Measurements from ENCODE around the gene ZFPM1. TPM values are rescaled to one million over a fixed set of nuclear protein-coding genes. Genes with fewer than 3 reads are reported as not detected.

The ZFPM1 gene
- polyA plus RNA-seq, 1 experiment, result 0.22 TPM

- no peak overlapping the region for H3K4me3 ChIP-seq (ENCODE audit: low read depth, low read length)
- H3K27me3 ChIP-seq (ENCODE audit: control insufficient read depth, insufficient read depth, low read length), result no peaks in the 10 kb centered on the region
- no peak for TF ChIP-seq CTCF (IDR thresholded peaks at IDR 0.05; ENCODE audit: insufficient read depth, low read depth, low read length)
- DNase-seq (ENCODE audit: low read depth), result no peak
- peaks cover 14% of the 10 kb centered on the region for H3K36me3 ChIP-seq (ENCODE audit: control insufficient read depth, insufficient read depth, low read length)
- CTCF ChIA-PET, result no interaction called here
- POLR2A ChIA-PET, result no interaction called here
Observed at GRCh38 chr16:88575251-88575650, 122.2 kb downstream of the ZFPM1 start.

DNA sequence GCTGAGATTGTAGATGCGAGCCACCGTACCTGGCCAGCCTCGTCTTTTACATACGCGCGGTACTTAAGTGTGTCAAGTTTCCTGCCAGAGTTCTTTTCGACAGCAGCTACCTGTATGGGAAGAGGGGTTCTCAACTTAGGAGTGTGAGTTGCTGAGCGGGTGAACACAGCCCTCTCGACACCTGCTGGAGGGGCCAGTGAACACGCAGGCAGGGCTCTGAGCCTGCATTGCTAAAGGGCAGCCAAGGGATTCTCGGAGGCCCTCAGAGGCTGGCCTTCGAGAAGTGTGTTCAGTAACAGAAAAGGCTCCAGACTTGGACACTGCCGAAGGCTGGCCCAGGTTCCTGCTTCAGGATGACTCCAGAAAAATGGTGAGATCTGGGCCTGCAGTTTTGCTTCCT is 123.2 kb downstream of the ZFPM1 start:
- Histone ChIP-seq H3K4me3 (ENCODE audit: low read depth, low read length) (no peak overlapping the region), H3K27me3 (ENCODE audit: control insufficient read depth, insufficient read depth, low read length) (no peaks in the 10 kb centered on the region), H3K36me3 (ENCODE audit: control insufficient read depth, insufficient read depth, low read length) (peaks cover 16% of the 10 kb centered on the region)
- no peak for TF ChIP-seq CTCF (IDR thresholded peaks at IDR 0.05; ENCODE audit: insufficient read depth, low read depth, low read length)
- CTCF ChIA-PET, result no interaction called here
- DNase-seq (ENCODE audit: low read depth), result no peak
- POLR2A ChIA-PET, result no interaction called here

DNA sequence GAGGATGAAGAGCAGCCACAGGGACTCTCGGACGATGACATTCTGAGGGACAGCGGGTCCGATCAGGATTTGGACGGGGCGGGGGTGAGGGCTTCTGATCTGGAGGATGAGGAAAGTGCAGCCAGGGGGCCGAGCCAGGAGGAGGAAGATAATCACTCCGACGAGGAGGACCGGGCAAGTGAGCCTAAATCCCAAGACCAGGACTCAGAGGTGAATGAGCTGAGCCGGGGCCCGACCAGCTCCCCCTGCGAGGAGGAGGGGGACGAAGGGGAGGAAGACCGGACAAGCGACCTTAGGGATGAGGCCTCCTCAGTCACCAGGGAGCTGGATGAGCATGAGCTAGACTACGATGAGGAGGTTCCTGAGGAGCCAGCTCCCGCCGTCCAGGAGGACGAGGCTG is 124.1 kb downstream of the ZFPM1 start:
- ChIA-PET POLR2A (no interaction called here), CTCF (no interaction called here)
- Histone ChIP-seq H3K36me3 (ENCODE audit: control insufficient read depth, insufficient read depth, low read length) (peaks cover 19% of the 10 kb centered on the region), H3K4me3 (ENCODE audit: low read depth, low read length) (no peak overlapping the region), H3K27me3 (ENCODE audit: control insufficient read depth, insufficient read depth, low read length) (no peaks in the 10 kb centered on the region)
- no peak for TF ChIP-seq CTCF (IDR thresholded peaks at IDR 0.05; ENCODE audit: insufficient read depth, low read depth, low read length)
- no peak for DNase-seq (ENCODE audit: low read depth)

DNA sequence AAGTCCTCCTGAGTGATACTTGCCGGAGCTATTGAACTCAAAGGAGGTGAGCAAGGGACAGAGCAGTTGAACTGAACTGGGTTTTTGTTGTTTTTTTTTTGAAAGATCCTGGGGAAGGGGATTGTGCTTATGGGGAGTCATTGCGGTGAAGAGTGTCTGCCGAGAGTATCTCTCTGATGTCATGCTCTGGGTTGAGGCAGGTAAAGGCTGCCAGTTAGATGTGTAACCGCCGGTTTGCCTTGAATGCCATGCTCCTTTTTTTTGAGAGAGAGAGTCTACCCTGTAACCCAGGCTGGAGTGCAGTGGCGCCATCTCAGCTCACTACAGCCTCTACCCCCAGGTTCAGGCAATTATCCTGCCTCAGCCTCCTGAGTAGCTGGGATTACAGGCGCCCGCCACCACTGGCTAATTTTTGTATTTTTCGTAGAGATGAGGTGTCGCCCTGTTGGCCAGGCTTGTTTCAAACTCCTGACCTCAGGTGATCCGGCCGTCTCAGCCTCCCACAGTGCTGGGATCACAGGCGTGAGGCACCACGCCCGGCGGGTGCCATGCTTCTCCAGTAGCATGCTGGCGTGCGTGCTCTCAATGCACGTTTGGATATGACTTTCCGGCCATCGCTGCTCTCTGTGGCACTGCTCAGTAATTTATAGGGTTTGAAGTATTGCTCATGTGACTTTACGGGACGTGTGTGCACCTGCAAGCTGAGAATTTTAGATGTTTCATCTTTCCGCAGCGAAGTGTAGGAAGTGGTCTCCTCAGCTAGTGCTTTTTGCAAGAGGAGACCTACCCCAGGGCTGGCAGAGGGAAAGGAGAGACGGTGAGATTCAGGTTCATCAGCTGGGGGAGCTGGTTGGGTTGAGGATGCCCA is 125.6 kb downstream of the ZFPM1 start:
- no peak overlapping the region for H3K4me3 ChIP-seq (ENCODE audit: low read depth, low read length)
- H3K27me3 ChIP-seq (ENCODE audit: control insufficient read depth, insufficient read depth, low read length), result no peaks in the 10 kb centered on the region
- DNase-seq (ENCODE audit: low read depth), result no peak
- H3K36me3 ChIP-seq (ENCODE audit: control insufficient read depth, insufficient read depth, low read length), result peaks cover 21% of the 10 kb centered on the region
- CTCF ChIA-PET, result no interaction called here
- no peak for TF ChIP-seq CTCF (IDR thresholded peaks at IDR 0.05; ENCODE audit: insufficient read depth, low read depth, low read length)
- POLR2A ChIA-PET, result no interaction called here

- no peak for TF ChIP-seq CTCF (IDR thresholded peaks at IDR 0.05; ENCODE audit: insufficient read depth, low read depth, low read length)
- Histone ChIP-seq H3K27me3 (ENCODE audit: control insufficient read depth, insufficient read depth, low read length) (no peaks in the 10 kb centered on the region), H3K36me3 (ENCODE audit: control insufficient read depth, insufficient read depth, low read length) (peaks cover 21% of the 10 kb centered on the region), H3K4me3 (ENCODE audit: low read depth, low read length) (no peak overlapping the region)
- POLR2A ChIA-PET, result no interaction called here
- CTCF ChIA-PET, result no interaction called here
- no peak for DNase-seq (ENCODE audit: low read depth)
Observed at GRCh38 chr16:88580371-88580770, 127.3 kb downstream of the ZFPM1 start.
